Esophagus muscularis mucosa (tissue), 4 donors: ENCODE data around the gene ATP13A2. TPM values are rescaled to one million over a fixed set of nuclear protein-coding genes. Genes with fewer than 3 reads are reported as not detected.

Experiments used
- DNase-seq: peaks from one replicate; pipeline ENCODE4 v3.0.0-alpha.2; 2017; ENCODE audit errors: extremely low spot score
- H3K27ac ChIP-seq, 4 donors: fragments of 200-600 bp; sonication (generic); replicated peaks in 1 of 4; 1 replicate in 3 of 4; 2 replicates in 1 of 4; pipeline ENCODE4 v1.5.1; 2016 to 2019; ENCODE audit warnings: mild to moderate bottlenecking in 1 of 4
- H3K27me3 ChIP-seq, 4 donors: fragments of 200-600 bp; sonication (generic); one replicate each; pipeline versions ENCODE4 v1.5.1 to v1.6.0; 2016 to 2019
- H3K36me3 ChIP-seq, 4 donors: fragments of 200-600 bp; sonication (generic); one replicate each; pipeline ENCODE4 v1.5.1; 2016 to 2019
- H3K4me1 ChIP-seq, 4 donors: fragments of 200-600 bp; sonication (generic); one replicate each; pipeline ENCODE4 v1.5.1; 2016 to 2019
- H3K4me3 ChIP-seq, 4 donors: fragments of 200-600 bp; sonication (generic); 1 replicate in 2 of 4; 2 replicates in 2 of 4; pipeline ENCODE4 v1.5.1; 2016 to 2019; ENCODE audit warnings: mild to moderate bottlenecking in 4 of 4, moderate library complexity in 1 of 4
- H3K9me3 ChIP-seq, 4 donors: fragments of 200-600 bp; sonication (generic); 1 replicate in 3 of 4; 2 replicates in 1 of 4; pipeline ENCODE4 v1.5.1; 2016 to 2019
- CTCF ChIP-seq, 3 experiments: fragments of 200-600 bp in 2 of 3; fragments of 450-650 bp in 1 of 3; sonication (generic) in 2 of 3; IDR thresholded peaks; one replicate each; pipeline ENCODE4 v1.5.1; 2017 to 2019; ENCODE audit warnings: antibody characterized with exemption in 3 of 3, mild to moderate bottlenecking in 2 of 3, moderate library complexity in 1 of 3
- EP300 ChIP-seq: sonication (generic); formaldehyde crosslinking; IDR thresholded peaks from one replicate; pipeline ENCODE4 v1.6.1; 2017; ENCODE audit warnings: antibody characterized with exemption
- POLR2A ChIP-seq: fragments of 450-650 bp; IDR thresholded peaks from one replicate; pipeline ENCODE4 v1.6.1; 2017; ENCODE audit warnings: antibody characterized with exemption, moderate library complexity, mild to moderate bottlenecking, low read depth
- POLR2AphosphoS5 ChIP-seq, 2 donors: sonication (generic); formaldehyde crosslinking; IDR thresholded peaks; one replicate each; pipeline ENCODE4 v1.6.1; 2017; ENCODE audit warnings: antibody characterized with exemption in 2 of 2
- WGBS: methylation state at CpG from one replicate; pipeline ENCODE4 v1.1.5; 2018; 5-methylcytosine and 5-hydroxymethylcytosine counted together
- intact Hi-C: fragments of 100-400 bp; cut with DNase I; formaldehyde crosslinking; loops from one replicate; pipeline ENCODE4 v1.15.1; 2023
- total RNA-seq, 4 donors: library from RNA; depleted of rRNA; stranded (reverse); fragments of >200 nt; gene quantifications; one replicate each; pipeline versions ENCODE4 v1.1.0 to v1.2.1, GENCODE V29; 2016

ATP13A2 gene
- total RNA-seq, 4 donors from 2014 or later = 16.1 to 30.8 (median 23.2) TPM

- H3K27ac ChIP-seq = peak overlapping the region; percentile 11 to 48 (median 32)
- peaks cover 39 to 66% (median 55%) of the 10 kb centered on the region in 4 donors for H3K36me3 ChIP-seq
- TF ChIP-seq POLR2A = no peak
- TF ChIP-seq CTCF (IDR thresholded peaks at IDR 0.05) = peak; percentile 75 to 80 (median 79)
- no peak for DNase-seq
- no peaks in the 10 kb centered on the region for H3K27me3 ChIP-seq
- H3K9me3 ChIP-seq = peaks cover 0 to 4% (median 0%) of the 10 kb centered on the region in 4 donors
- peak overlapping the region; percentile 23 to 39 (median 31) for H3K4me3 ChIP-seq
- WGBS = 33% methylated on average over 9 of the region's 9 CpGs
- intact Hi-C loops = loop anchor here (2.0 to 5.0 kb wide), 2 partner anchors 33 to 95 kb away; partner anchors contain the start of gene ATP13A2
- H3K4me1 ChIP-seq = peaks cover 12 to 40% (median 20%) of the 10 kb centered on the region in 4 donors
These were observed 34.1 kb upstream of the ATP13A2 start for GRCh38 chr1:17045634-17046333.

DNA sequence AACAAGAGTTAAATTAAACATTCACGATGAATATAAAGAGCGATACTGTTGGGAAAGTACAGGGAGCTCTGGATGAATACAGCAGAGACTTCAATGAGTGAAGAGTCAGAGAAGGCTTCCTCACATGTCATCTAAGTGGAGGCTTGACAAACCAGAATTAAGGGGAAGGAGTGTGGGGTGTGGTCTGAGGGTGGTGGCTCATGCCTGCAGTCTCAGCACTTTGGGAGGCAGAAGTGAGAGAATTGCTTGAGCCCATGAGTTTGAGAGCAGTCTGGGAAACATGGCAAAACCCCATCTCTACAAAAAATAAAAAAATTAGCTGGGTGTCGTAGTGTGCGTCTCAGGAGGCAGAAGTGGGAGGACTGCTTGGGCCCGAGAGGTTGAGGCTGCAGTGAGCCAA lies 33.4 kb upstream of the ATP13A2 start:
- H3K4me3 ChIP-seq = no peak overlapping the region
- WGBS = 63% methylated on average over 5 of the region's 5 CpGs

DNA sequence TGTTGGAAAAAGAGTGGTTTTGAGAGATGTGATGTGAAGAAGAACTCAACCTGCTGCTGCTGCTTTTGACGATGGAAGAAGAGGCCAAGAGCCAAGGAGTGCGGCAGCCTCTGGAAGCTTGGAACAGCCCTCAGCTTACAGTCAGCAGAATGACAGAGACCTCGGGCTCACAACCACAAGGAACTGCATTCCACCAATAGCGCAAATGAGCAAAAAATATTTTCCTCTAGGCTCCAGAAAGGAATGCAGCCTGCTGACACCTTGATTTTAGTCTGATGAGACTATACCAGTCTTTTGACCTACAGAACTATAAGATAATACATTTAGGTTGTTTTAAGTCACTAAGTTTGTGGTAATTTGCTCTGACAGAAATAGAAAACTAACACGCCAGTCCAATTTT lies 31.9 kb upstream of the ATP13A2 start:
- H3K36me3 ChIP-seq = peaks cover 33 to 69% (median 54%) of the 10 kb centered on the region in 4 donors
- H3K4me3 ChIP-seq = no peak overlapping the region
- intact Hi-C loops = loop anchor here (2.0 kb wide), 2 partner anchors 87 to 93 kb away; no protein-coding TSS in a partner anchor
- H3K27ac ChIP-seq = no peak overlapping the region
- TF ChIP-seq POLR2AphosphoS5 (IDR thresholded peaks at IDR 0.05) = no peak
- TF ChIP-seq EP300 = no peak
- no peak for TF ChIP-seq POLR2A
- TF ChIP-seq CTCF (IDR thresholded peaks at IDR 0.05) = no peak
- peaks cover 12 to 34% (median 18%) of the 10 kb centered on the region in 4 donors for H3K4me1 ChIP-seq
- peaks cover 0 to 4% (median 0%) of the 10 kb centered on the region in 4 donors for H3K9me3 ChIP-seq
- 85% methylated on average over 5 of the region's 5 CpGs for WGBS
- H3K27me3 ChIP-seq = no peaks in the 10 kb centered on the region
- no peak for DNase-seq

More for the DNA sequence above, 33.4 kb upstream of the ATP13A2 start:
- peaks cover 12 to 34% (median 18%) of the 10 kb centered on the region in 4 donors for H3K4me1 ChIP-seq
- intact Hi-C loops = loop anchor here (2.0 to 5.0 kb wide), 2 partner anchors 33 to 94 kb away; partner anchors contain the start of gene ATP13A2
- TF ChIP-seq EP300 = no peak
- TF ChIP-seq POLR2AphosphoS5 (IDR thresholded peaks at IDR 0.05) = no peak
- TF ChIP-seq POLR2A = no peak
- no peak for DNase-seq
- no peaks in the 10 kb centered on the region for H3K27me3 ChIP-seq
- H3K27ac ChIP-seq = peak overlapping the region in 2 of 4 donors; percentile 18 to 47
- peaks cover 38 to 69% (median 58%) of the 10 kb centered on the region in 4 donors for H3K36me3 ChIP-seq
- peaks cover 0 to 4% (median 0%) of the 10 kb centered on the region in 4 donors for H3K9me3 ChIP-seq

- H3K27ac ChIP-seq = no peak overlapping the region
- peaks cover 0 to 4% (median 0%) of the 10 kb centered on the region in 4 donors for H3K9me3 ChIP-seq
- WGBS = 81% methylated on average over 1 of the region's 1 CpG
- no peaks in the 10 kb centered on the region for H3K27me3 ChIP-seq
- no peak for DNase-seq
- H3K4me1 ChIP-seq = peaks cover under 1 to 6% (median 2%) of the 10 kb centered on the region in 4 donors
- no peak overlapping the region for H3K4me3 ChIP-seq
- TF ChIP-seq POLR2AphosphoS5 (IDR thresholded peaks at IDR 0.05) = no peak
- TF ChIP-seq CTCF (IDR thresholded peaks at IDR 0.05) = no peak
- TF ChIP-seq POLR2A = no peak
- peaks cover 42 to 84% (median 66%) of the 10 kb centered on the region in 4 donors for H3K36me3 ChIP-seq
- intact Hi-C loops = no loop called here
These were observed 28.4 kb upstream of the ATP13A2 start for GRCh38 chr1:17040135-17040534.

DNA sequence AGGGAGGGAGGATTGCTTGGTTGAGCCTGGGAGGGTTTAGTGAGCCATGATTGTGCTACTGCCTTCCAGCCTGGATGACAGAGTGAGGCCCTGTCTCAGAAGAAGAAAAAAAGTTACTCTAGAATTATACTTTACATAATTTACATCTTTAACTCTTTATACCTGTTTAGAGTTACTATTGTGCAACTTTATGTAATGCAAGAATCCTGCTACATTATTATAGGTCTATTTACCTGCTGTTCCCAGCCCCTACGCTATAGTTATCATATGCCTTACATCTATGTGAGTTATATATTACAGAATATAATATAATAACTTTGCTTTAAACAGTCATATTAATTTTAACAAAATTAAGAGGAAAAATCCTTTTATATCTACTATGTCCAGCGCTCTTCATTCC lies 27.8 kb upstream of the ATP13A2 start:
- Histone ChIP-seq H3K4me3 (no peak overlapping the region), H3K36me3 (peaks cover 42 to 81% (median 64%) of the 10 kb centered on the region in 4 donors), H3K27ac (no peak overlapping the region), H3K4me1 (peaks cover 0 to 4% (median under 1%) of the 10 kb centered on the region in 4 donors), H3K27me3 (no peaks in the 10 kb centered on the region), H3K9me3 (no peaks in the 10 kb centered on the region)
- intact Hi-C loops = no loop called here
- 99% methylated on average over 2 of the region's 2 CpGs for WGBS
- no peak for DNase-seq
- TF ChIP-seq CTCF (IDR thresholded peaks at IDR 0.05) (no peak), EP300 (no peak), POLR2A (no peak), POLR2AphosphoS5 (IDR thresholded peaks at IDR 0.05) (no peak)
